Activated CD8-positive, alpha-beta memory T cell treated with anti-CD3 and anti-CD28 coated beads for 36 hours (primary cell): ENCODE results near the gene TCEA2. TPM values are rescaled to one million over a fixed set of nuclear protein-coding genes. Genes with fewer than 3 reads are reported as not detected.

Experiments used
- CTCF ChIA-PET: fragments of 350-600 bp; sonication (Branson Sonifier 250); formaldehyde crosslinking; loops from one replicate; lab custom pipeline; 2021; ENCODE audit warnings: antibody characterized with exemption; lab: Charles Lee
- POLR2A ChIA-PET: fragments of 350-600 bp; sonication (Branson Sonifier 250); formaldehyde crosslinking; loops from one replicate; lab custom pipeline; 2021; ENCODE audit warnings: antibody characterized with exemption; lab: Charles Lee
- total RNA-seq, 2 experiments: library from RNA; stranded (reverse); gene quantifications; one replicate each; pipeline ENCODE4 v1.2.3, GENCODE V29; 2021

Gene TCEA2
- total RNA-seq, 2 experiments from 2014 or later, result 25.9 to 27.5 TPM

GRCh38 chr20:64119301-64119680 lies 56.3 kb downstream of the TCEA2 start:
- ChIA-PET POLR2A (interaction anchor here (0.6 kb wide), 1 partner anchor 1216 kb away, joined by 4 read pairs; no protein-coding TSS in a partner anchor), CTCF (interaction anchor here (1.4 to 3.9 kb wide), 5 partner anchors 10 to 81 kb away, joined by 3 to 38 read pairs (median 27); partner anchors contain the start of genes C20orf204, LKAAEAR1, OPRL1 and RGS19)

GRCh38 chr20:64119681-64120341 lies 56.8 kb downstream of the TCEA2 start:
- CTCF ChIA-PET, result interaction anchor here (1.0 to 3.9 kb wide), 14 partner anchors 10 to 146 kb away, joined by 3 to 38 read pairs (median 6); partner anchors contain the start of genes C20orf204, LKAAEAR1, NPBWR2 and OPRL1

GRCh38 chr20:64121586-64121985 lies 58.6 kb downstream of the TCEA2 start:
- ChIA-PET CTCF (interaction anchor here (1.1 to 3.9 kb wide), 6 partner anchors 21 to 584 kb away, joined by 3 to 38 read pairs (median 21); partner anchors contain the start of genes C20orf204, LKAAEAR1, OPRL1 and PTK6), POLR2A (interaction anchor here (0.7 kb wide), 1 partner anchor 131 kb away, joined by 3 read pairs; no protein-coding TSS in a partner anchor)

More at GRCh38 chr20:64119681-64120341, 56.8 kb downstream of the TCEA2 start:
- POLR2A ChIA-PET, result interaction anchor here (0.6 kb wide), 1 partner anchor 1216 kb away, joined by 4 read pairs; no protein-coding TSS in a partner anchor

Other genes starting within 250 kb of the TCEA2 start
- gene ZBTB46, start 231.9 kb upstream of the TCEA2 start, total RNA-seq, result under 1 TPM; 0.25 TPM
- gene ABHD16B, start 201.7 kb upstream of the TCEA2 start, total RNA-seq, result under 1 TPM in 1 of 2 experiments, not detected in 1; 0.13 TPM
- 10 to 100 TPM; 62.7 to 67.0 TPM for gene TPD52L2, start 197.9 kb upstream of the TCEA2 start, total RNA-seq
- gene DNAJC5, start 168.1 kb upstream of the TCEA2 start, total RNA-seq, result 10 to 100 TPM; 40.3 TPM
- gene UCKL1, start 106.8 kb upstream of the TCEA2 start, total RNA-seq, result 10 to 100 TPM; 32.9 to 35.2 TPM
- 10 to 100 TPM; 11.3 to 12.1 TPM for gene ZNF512B, start 93.3 kb upstream of the TCEA2 start, total RNA-seq
- 10 to 100 TPM; 19.0 to 20.5 TPM for gene SAMD10, start 83.6 kb upstream of the TCEA2 start, total RNA-seq
- 10 to 100 TPM; 66.5 to 67.7 TPM for gene PRPF6, start 82.1 kb upstream of the TCEA2 start, total RNA-seq
- 1 to 10 TPM; 2.1 to 2.6 TPM for gene C20orf204, start 27.0 kb upstream of the TCEA2 start, total RNA-seq
- not detected for gene SOX18, start 13.6 kb upstream of the TCEA2 start, total RNA-seq
- gene RGS19, start 16.3 kb downstream of the TCEA2 start, total RNA-seq, result 10 to 100 TPM; 37.8 to 42.2 TPM
- gene OPRL1, start 16.9 kb downstream of the TCEA2 start, total RNA-seq, result under 1 TPM; 0.19 to 0.21 TPM
- under 1 TPM in 1 of 2 experiments, not detected in 1; 0.42 TPM for gene LKAAEAR1, start 21.2 kb downstream of the TCEA2 start, total RNA-seq
- gene NPBWR2, start 44.4 kb downstream of the TCEA2 start, total RNA-seq, result not detected
- not detected for gene MYT1, start 101.3 kb downstream of the TCEA2 start, total RNA-seq
- gene PCMTD2, start 192.6 kb downstream of the TCEA2 start, total RNA-seq, result 10 to 100 TPM; 25.9 to 28.0 TPM